ENCODE results near the gene RYR1. TPM values are rescaled to one million over a fixed set of nuclear protein-coding genes. Genes with fewer than 3 reads are reported as not detected.

RYR1 gene
- total and polyA plus RNA-seq, 2 of the 13 experiments (the other 11 are each of a cell fraction or from before 2014, with no cell fraction given): 0.03 TPM; not detected in 1

- TF ChIP-seq ZNF687 (CRISPR knock-in tag; IDR thresholded peaks at IDR 0.05) (peak; percentile 92), HIVEP1 (CRISPR knock-in tag; IDR thresholded peaks at IDR 0.05) (0 out of 2 replicates have a peak, but pooled peaks have one; percentile 38), ARNTL (CRISPR knock-in tag; IDR thresholded peaks at IDR 0.05) (peak; percentile 81), JARID2 (CRISPR knock-in tag; IDR thresholded peaks at IDR 0.05; ENCODE audit: insufficient replicate concordance) (no peak), NR2F2 (IDR thresholded peaks at IDR 0.05; ENCODE audit: borderline replicate concordance, low read depth) (no peak), ZNF772 (CRISPR knock-in tag; IDR thresholded peaks at IDR 0.05) (peak; percentile 58), ZNF501 (CRISPR knock-in tag; IDR thresholded peaks at IDR 0.05) (peak; percentile 93), ZNF343 (CRISPR knock-in tag; IDR thresholded peaks at IDR 0.05) (no peak), EEA1 (CRISPR knock-in tag; IDR thresholded peaks at IDR 0.05; ENCODE audit: borderline replicate concordance) (no peak), ZSCAN9 (CRISPR knock-in tag; IDR thresholded peaks at IDR 0.05; ENCODE audit: borderline replicate concordance) (peak; percentile 73; the same call in 1 of the 2 replicates), ATRX (CRISPR knock-in tag; IDR thresholded peaks at IDR 0.05; ENCODE audit: borderline replicate concordance) (no peak), ZNF264 (CRISPR knock-in tag; IDR thresholded peaks at IDR 0.05) (no peak), SRY (CRISPR knock-in tag; IDR thresholded peaks at IDR 0.05) (no peak; the same call in 1 of the 2 replicates), FOXP4 (CRISPR knock-in tag; IDR thresholded peaks at IDR 0.05) (peak; percentile 56), ZBTB7B (CRISPR knock-in tag; IDR thresholded peaks at IDR 0.05) (0 out of 2 replicates have a peak, but pooled peaks have one; percentile 38), MYC (CRISPR knock-in tag; IDR thresholded peaks at IDR 0.05; ENCODE audit: borderline replicate concordance) (peak; percentile 80; the same call in 1 of the 2 replicates), NFYC (CRISPR knock-in tag; IDR thresholded peaks at IDR 0.05) (peak; percentile 32)
- TF ChIP-seq, protein P1, sequence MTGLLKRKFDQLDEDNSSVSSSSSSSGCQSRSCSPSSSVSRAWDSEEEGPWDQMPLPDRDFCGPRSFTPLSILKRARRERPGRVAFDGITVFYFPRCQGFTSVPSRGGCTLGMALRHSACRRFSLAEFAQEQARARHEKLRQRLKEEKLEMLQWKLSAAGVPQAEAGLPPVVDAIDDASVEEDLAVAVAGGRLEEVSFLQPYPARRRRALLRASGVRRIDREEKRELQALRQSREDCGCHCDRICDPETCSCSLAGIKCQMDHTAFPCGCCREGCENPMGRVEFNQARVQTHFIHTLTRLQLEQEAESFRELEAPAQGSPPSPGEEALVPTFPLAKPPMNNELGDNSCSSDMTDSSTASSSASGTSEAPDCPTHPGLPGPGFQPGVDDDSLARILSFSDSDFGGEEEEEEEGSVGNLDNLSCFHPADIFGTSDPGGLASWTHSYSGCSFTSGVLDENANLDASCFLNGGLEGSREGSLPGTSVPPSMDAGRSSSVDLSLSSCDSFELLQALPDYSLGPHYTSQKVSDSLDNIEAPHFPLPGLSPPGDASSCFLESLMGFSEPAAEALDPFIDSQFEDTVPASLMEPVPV (CRISPR knock-in tag; IDR thresholded peaks at IDR 0.05): peak; percentile 45; the same call in 1 of the 2 replicates
- TF ChIP-seq, protein P2, sequence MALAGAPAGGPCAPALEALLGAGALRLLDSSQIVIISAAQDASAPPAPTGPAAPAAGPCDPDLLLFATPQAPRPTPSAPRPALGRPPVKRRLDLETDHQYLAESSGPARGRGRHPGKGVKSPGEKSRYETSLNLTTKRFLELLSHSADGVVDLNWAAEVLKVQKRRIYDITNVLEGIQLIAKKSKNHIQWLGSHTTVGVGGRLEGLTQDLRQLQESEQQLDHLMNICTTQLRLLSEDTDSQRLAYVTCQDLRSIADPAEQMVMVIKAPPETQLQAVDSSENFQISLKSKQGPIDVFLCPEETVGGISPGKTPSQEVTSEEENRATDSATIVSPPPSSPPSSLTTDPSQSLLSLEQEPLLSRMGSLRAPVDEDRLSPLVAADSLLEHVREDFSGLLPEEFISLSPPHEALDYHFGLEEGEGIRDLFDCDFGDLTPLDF (CRISPR knock-in tag; IDR thresholded peaks at IDR 0.05): peak; percentile 85
- TF ChIP-seq, protein P3, sequence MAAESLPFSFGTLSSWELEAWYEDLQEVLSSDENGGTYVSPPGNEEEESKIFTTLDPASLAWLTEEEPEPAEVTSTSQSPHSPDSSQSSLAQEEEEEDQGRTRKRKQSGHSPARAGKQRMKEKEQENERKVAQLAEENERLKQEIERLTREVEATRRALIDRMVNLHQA (CRISPR knock-in tag; IDR thresholded peaks at IDR 0.05): no peak
These were observed 185.3 kb downstream of the RYR1 start, which contains the start of gene EIF3K (continued) for GRCh38 chr19:38618590-38619360.
